ENCODE measurements around the gene PDIA6. TPM values are rescaled to one million over a fixed set of nuclear protein-coding genes. Genes with fewer than 3 reads are reported as not detected.
"Not testable (repeated sequence)": the region's sequence is repeated elsewhere in the genome, so short reads cannot be mapped to it uniquely, and the experiment has no call there.

PDIA6 gene
- total RNA-seq, 5 donors from 2014 or later (not counting 1 experiment from before 2014, with no cell fraction given): 32.6 to 72.3 (median 50.9) TPM

DNA sequence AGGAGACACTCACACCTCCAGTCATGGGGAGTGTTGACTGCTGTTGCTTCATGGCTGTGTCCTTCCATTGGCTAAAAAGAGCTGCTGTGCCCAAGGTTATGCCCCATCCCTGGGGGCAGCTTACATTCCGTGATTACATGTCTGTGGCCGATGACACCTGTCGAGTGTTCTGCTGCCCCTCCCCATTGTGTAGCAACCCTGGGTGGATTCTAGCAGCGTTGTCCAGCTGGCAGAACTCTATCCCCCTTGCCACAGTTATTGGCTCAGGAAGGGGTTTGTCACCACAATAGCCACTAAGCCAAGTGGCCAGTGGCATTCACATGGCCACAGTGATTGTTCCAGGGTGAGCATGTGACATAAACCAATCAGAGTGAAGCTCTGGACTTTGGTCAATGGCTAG, 11.6 kb upstream of the PDIA6 start:
- Histone ChIP-seq H3K27ac (ENCODE audit: low read length) (no peak overlapping the region), H3K9me3 (no peaks in the 10 kb centered on the region), H3K27me3 (replicated peaks in 1 of 2; ENCODE audit: control insufficient read depth in 2 of 2, extremely low read depth in 1 of 2, insufficient read depth in 2 of 2, low read length in 1 of 2) (peaks cover 0 to 30% of the 10 kb centered on the region in 2 experiments), H3K4me3 (ENCODE audit: control insufficient read depth in 1 of 2, extremely low read depth in 1 of 2, low read length in 1 of 2) (no peak overlapping the region), H3K36me3 (ENCODE audit: control insufficient read depth in 2 of 2, extremely low read depth in 1 of 2, insufficient read depth in 1 of 2, low read length in 1 of 2) (no peaks in the 10 kb centered on the region), H3K4me1 (ENCODE audit: control insufficient read depth in 1 of 2, extremely low read depth in 1 of 2, insufficient read depth in 2 of 2, low read length in 2 of 2) (no peaks in the 10 kb centered on the region)
- H3K4me3 Mint-ChIP-seq: no peak overlapping the region
- H3K27ac Mint-ChIP-seq: no peak overlapping the region
- ChIA-PET CTCF (interaction anchor here (0.5 to 2.4 kb wide), 3 partner anchors 8 to 752 kb away, joined by 4 to 9 read pairs (median 7); no protein-coding TSS in a partner anchor), POLR2A (interaction anchor here in 1 of 2 donors (0.7 kb wide), 1 partner anchor 551 kb away, joined by 3 read pairs; no protein-coding TSS in a partner anchor)
- DNase-seq (no peak), ATAC-seq (replicated peaks in 1 of 4) (no peak)
- no peaks in the 10 kb centered on the region for H3K36me3 Mint-ChIP-seq
- H3K27me3 Mint-ChIP-seq: peaks cover 14 to 27% of the 10 kb centered on the region in 2 donors
- no peaks in the 10 kb centered on the region for H3K9me3 Mint-ChIP-seq
- no peaks in the 10 kb centered on the region for H3K4me1 Mint-ChIP-seq
- WGBS (ENCODE audit: insufficient coverage): 89% methylated on average over 4 of the region's 4 CpGs

- Histone ChIP-seq H3K9me3 (no peaks in the 10 kb centered on the region), H3K4me1 (ENCODE audit: control insufficient read depth in 1 of 2, extremely low read depth in 1 of 2, insufficient read depth in 2 of 2, low read length in 2 of 2) (no peaks in the 10 kb centered on the region), H3K27me3 (replicated peaks in 1 of 2; ENCODE audit: control insufficient read depth in 2 of 2, extremely low read depth in 1 of 2, insufficient read depth in 2 of 2, low read length in 1 of 2) (peaks cover 0 to 19% of the 10 kb centered on the region in 2 experiments), H3K4me3 (ENCODE audit: control insufficient read depth in 1 of 2, extremely low read depth in 1 of 2, low read length in 1 of 2) (no peak overlapping the region), H3K27ac (ENCODE audit: low read length) (no peak overlapping the region), H3K36me3 (ENCODE audit: control insufficient read depth in 2 of 2, extremely low read depth in 1 of 2, insufficient read depth in 1 of 2, low read length in 1 of 2) (no peaks in the 10 kb centered on the region)
- DNase-seq: no peak
- no peaks in the 10 kb centered on the region for H3K4me1 Mint-ChIP-seq
- peaks cover 18 to 30% of the 10 kb centered on the region in 2 donors for H3K27me3 Mint-ChIP-seq
- H3K9me3 Mint-ChIP-seq: no peaks in the 10 kb centered on the region
- ChIA-PET POLR2A (no interaction called here), CTCF (interaction anchor here in 1 of 2 donors (1.0 kb wide), 1 partner anchor 9 kb away, joined by 3 read pairs; no protein-coding TSS in a partner anchor)
- H3K36me3 Mint-ChIP-seq: no peaks in the 10 kb centered on the region
- no peak overlapping the region for H3K27ac Mint-ChIP-seq
- ATAC-seq (replicated peaks in 1 of 4): no peak
- no peak overlapping the region for H3K4me3 Mint-ChIP-seq
- WGBS (ENCODE audit: insufficient coverage): 84% methylated on average over 8 of the region's 13 CpGs
Measured at GRCh38 chr2:10820978-10821695, 8.6 kb upstream of the PDIA6 start.

DNA sequence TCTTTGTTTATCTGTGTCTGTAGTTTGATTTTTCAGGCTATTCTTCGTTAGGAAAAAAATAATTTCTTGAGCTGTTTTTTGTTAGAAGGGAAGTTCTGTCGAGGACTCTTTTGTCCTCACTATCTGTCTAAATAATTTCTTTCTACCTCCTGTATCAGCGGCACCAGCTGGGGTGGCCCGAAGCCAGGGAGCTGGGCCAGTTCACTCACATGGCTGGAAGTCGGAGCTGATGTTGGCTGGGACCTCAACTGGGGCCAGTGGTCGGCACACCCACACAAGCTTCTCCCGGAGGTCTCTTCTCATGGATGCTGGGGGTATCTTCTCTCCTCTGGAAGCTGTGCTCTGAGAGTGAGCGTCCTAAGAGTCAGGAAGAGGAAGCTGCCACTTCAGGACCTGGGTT, 8.0 kb upstream of the PDIA6 start:
- no peaks in the 10 kb centered on the region for H3K36me3 ChIP-seq (ENCODE audit: control insufficient read depth in 2 of 2, extremely low read depth in 1 of 2, insufficient read depth in 1 of 2, low read length in 1 of 2)
- no peaks in the 10 kb centered on the region for H3K36me3 Mint-ChIP-seq
- no peak overlapping the region for H3K4me3 Mint-ChIP-seq
- ChIA-PET CTCF (interaction anchor here (0.7 to 1.0 kb wide), 2 partner anchors 10 to 660 kb away, joined by 3 read pairs; no protein-coding TSS in a partner anchor), POLR2A (no interaction called here)
- H3K27ac ChIP-seq (ENCODE audit: low read length): no peak overlapping the region
- H3K9me3 ChIP-seq: no peaks in the 10 kb centered on the region
- H3K9me3 Mint-ChIP-seq: no peaks in the 10 kb centered on the region
- H3K4me3 ChIP-seq (ENCODE audit: control insufficient read depth in 1 of 2, extremely low read depth in 1 of 2, low read length in 1 of 2): no peak overlapping the region
- WGBS (ENCODE audit: insufficient coverage): 66% methylated on average over 5 of the region's 8 CpGs
- H3K27me3 Mint-ChIP-seq: peaks cover 13 to 30% of the 10 kb centered on the region in 2 donors
- ATAC-seq (replicated peaks in 1 of 4): no peak
- DNase-seq: no peak
- no peak overlapping the region for H3K27ac Mint-ChIP-seq
- H3K27me3 ChIP-seq (replicated peaks in 1 of 2; ENCODE audit: control insufficient read depth in 2 of 2, extremely low read depth in 1 of 2, insufficient read depth in 2 of 2, low read length in 1 of 2): peaks cover 0 to 19% of the 10 kb centered on the region in 2 experiments
- H3K4me1 ChIP-seq (ENCODE audit: control insufficient read depth in 1 of 2, extremely low read depth in 1 of 2, insufficient read depth in 2 of 2, low read length in 2 of 2): no peaks in the 10 kb centered on the region
- no peaks in the 10 kb centered on the region for H3K4me1 Mint-ChIP-seq

DNA sequence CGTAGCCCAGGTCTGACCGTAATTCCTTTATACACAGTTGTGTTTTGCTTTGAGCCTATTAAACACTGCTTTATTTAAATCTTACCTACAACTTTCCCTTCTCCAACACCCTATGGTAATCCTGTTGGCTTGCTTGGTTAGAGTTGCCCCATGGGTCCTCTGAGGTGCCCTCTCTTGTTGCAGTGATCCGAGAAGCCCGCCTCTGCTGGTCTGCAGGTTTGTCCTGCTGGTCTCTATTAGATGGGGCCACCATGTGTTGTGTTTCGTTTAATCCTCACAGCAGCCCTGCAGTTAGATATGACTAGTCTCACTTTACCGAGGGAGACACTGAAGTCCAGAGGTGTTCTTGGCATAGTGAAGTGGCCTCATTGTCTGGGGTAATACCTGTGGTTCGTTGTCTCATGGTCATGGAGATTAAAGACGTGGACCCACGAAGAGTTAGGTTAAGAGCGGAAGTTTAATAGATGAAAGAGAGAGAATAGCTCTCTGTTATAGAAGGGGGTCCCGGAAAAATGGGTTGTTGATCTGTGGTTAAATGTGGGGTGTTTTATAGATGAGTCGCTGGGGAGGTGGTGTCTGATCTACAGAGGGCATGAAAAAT, 7.2 kb upstream of the PDIA6 start:
- CTCF ChIA-PET: interaction anchor here (0.7 to 1.0 kb wide), 3 partner anchors 11 to 661 kb away, joined by 3 read pairs; no protein-coding TSS in a partner anchor
- Histone ChIP-seq H3K9me3 (no peaks in the 10 kb centered on the region), H3K27ac (ENCODE audit: low read length) (no peak overlapping the region), H3K4me1 (ENCODE audit: control insufficient read depth in 1 of 2, extremely low read depth in 1 of 2, insufficient read depth in 2 of 2, low read length in 2 of 2) (no peaks in the 10 kb centered on the region), H3K36me3 (ENCODE audit: control insufficient read depth in 2 of 2, extremely low read depth in 1 of 2, insufficient read depth in 1 of 2, low read length in 1 of 2) (no peaks in the 10 kb centered on the region), H3K27me3 (replicated peaks in 1 of 2; ENCODE audit: control insufficient read depth in 2 of 2, extremely low read depth in 1 of 2, insufficient read depth in 2 of 2, low read length in 1 of 2) (peaks cover 0 to 19% of the 10 kb centered on the region in 2 experiments), H3K4me3 (ENCODE audit: control insufficient read depth in 1 of 2, extremely low read depth in 1 of 2, low read length in 1 of 2) (no peak overlapping the region)
- no peak for ATAC-seq (replicated peaks in 1 of 4)
- DNase-seq: no peak
- Mint-ChIP-seq H3K4me1 (no peaks in the 10 kb centered on the region), H3K4me3 (no peak overlapping the region), H3K36me3 (no peaks in the 10 kb centered on the region), H3K9me3 (no peaks in the 10 kb centered on the region), H3K27ac (no peak overlapping the region), H3K27me3 (peaks cover 8 to 25% of the 10 kb centered on the region in 2 donors)
- POLR2A ChIA-PET: no interaction called here
- 88% methylated on average over 8 of the region's 12 CpGs for WGBS (ENCODE audit: insufficient coverage)

DNA sequence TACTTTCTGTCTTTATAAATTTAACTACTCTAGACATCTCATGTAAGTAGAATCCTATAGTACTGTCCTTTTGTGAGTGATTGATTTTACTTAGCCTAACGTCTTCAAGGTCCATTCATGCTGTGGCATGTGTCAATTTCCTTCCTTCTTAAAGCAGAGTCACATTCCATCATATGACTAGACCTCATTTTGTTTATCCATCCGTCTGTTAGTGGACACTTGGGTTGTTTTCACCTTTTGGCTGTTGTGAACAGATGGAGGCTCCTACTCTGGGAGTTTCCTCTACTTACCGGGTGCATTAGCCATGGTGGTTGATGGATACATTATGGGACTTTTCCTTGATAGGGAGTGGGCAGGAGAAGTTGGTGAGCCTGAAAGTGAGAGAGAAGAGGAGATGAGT, 6.4 kb upstream of the PDIA6 start:
- Histone ChIP-seq H3K9me3 (no peaks in the 10 kb centered on the region), H3K27me3 (replicated peaks in 1 of 2; ENCODE audit: control insufficient read depth in 2 of 2, extremely low read depth in 1 of 2, insufficient read depth in 2 of 2, low read length in 1 of 2) (peaks cover 0 to 15% of the 10 kb centered on the region in 2 experiments), H3K36me3 (ENCODE audit: control insufficient read depth in 2 of 2, extremely low read depth in 1 of 2, insufficient read depth in 1 of 2, low read length in 1 of 2) (no peaks in the 10 kb centered on the region), H3K4me3 (ENCODE audit: control insufficient read depth in 1 of 2, extremely low read depth in 1 of 2, low read length in 1 of 2) (no peak overlapping the region), H3K4me1 (ENCODE audit: control insufficient read depth in 1 of 2, extremely low read depth in 1 of 2, insufficient read depth in 2 of 2, low read length in 2 of 2) (no peaks in the 10 kb centered on the region), H3K27ac (ENCODE audit: low read length) (no peak overlapping the region)
- CTCF ChIA-PET: no interaction called here
- Mint-ChIP-seq H3K36me3 (no peaks in the 10 kb centered on the region), H3K27me3 (peaks cover 4 to 23% of the 10 kb centered on the region in 2 donors), H3K4me1 (no peaks in the 10 kb centered on the region), H3K4me3 (no peak overlapping the region), H3K9me3 (no peaks in the 10 kb centered on the region), H3K27ac (no peak overlapping the region)
- POLR2A ChIA-PET: no interaction called here
- WGBS (ENCODE audit: insufficient coverage): 100% methylated on average over 1 of the region's 3 CpGs
- DNase-seq (no peak), ATAC-seq (replicated peaks in 1 of 4) (no peak)

DNA sequence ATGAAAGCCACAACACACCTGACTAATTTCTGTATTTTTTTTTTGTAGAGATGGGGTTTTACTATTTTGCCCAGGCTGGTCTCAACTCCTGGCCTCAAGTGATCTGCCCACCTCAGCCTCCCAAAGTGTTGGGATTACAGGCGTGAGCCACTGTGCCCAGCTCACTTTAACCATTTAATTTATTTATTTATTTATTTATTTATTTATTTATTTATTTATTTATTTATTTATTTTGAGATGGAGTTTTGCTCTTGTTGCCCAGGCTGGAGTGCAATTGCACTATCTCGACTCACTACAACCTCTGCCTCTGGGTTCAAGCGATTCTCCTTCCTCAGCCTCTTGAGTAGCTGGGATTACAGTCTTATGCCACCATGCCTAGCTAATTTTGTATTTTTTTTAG, 5.7 kb upstream of the PDIA6 start:
- POLR2A ChIA-PET; H3K27ac ChIP-seq (ENCODE audit: low read length); ATAC-seq (replicated peaks in 1 of 4); H3K36me3 Mint-ChIP-seq; H3K27ac Mint-ChIP-seq; H3K9me3 Mint-ChIP-seq; DNase-seq; H3K4me1 ChIP-seq (ENCODE audit: control insufficient read depth in 1 of 2, extremely low read depth in 1 of 2, insufficient read depth in 2 of 2, low read length in 2 of 2); H3K4me3 ChIP-seq (ENCODE audit: control insufficient read depth in 1 of 2, extremely low read depth in 1 of 2, low read length in 1 of 2); H3K4me3 Mint-ChIP-seq; H3K36me3 ChIP-seq (ENCODE audit: control insufficient read depth in 2 of 2, extremely low read depth in 1 of 2, insufficient read depth in 1 of 2, low read length in 1 of 2); H3K9me3 ChIP-seq; CTCF ChIA-PET; H3K4me1 Mint-ChIP-seq: not testable (repeated sequence)
- WGBS (ENCODE audit: insufficient coverage): no CpG with 5 or more reads among the region's 3 CpGs
- peaks cover 0 to 15% of the 10 kb centered on the region in 2 experiments for H3K27me3 ChIP-seq (replicated peaks in 1 of 2; ENCODE audit: control insufficient read depth in 2 of 2, extremely low read depth in 1 of 2, insufficient read depth in 2 of 2, low read length in 1 of 2)
- H3K27me3 Mint-ChIP-seq: peaks cover 4 to 21% of the 10 kb centered on the region in 2 donors

Measured in T-cell (primary cell).